Epithelial cell of proximal tubule (primary cell): ENCODE results near the gene TRIP11. TPM values are rescaled to one million over a fixed set of nuclear protein-coding genes. Genes with fewer than 3 reads are reported as not detected.

Source experiments
- DNase-seq: peaks from one replicate; pipeline ENCODE4 v3.0.0-alpha.2; 2011; ENCODE audit warnings: low read depth
- H3K4me3 ChIP-seq: 2 replicates; pipeline ENCODE4 v1.5.1; 2011; ENCODE audit warnings: low read depth, mild to moderate bottlenecking, low read length
- total RNA-seq: library from RNA; depleted of rRNA; stranded (reverse); fragments of >200 nt; gene quantifications from 2 replicates; pipeline ENCODE4 v1.2.3, GENCODE V29; 2015
- TF ChIP-seq, protein P1 (sequence below): conservative IDR thresholded peaks from 2 replicates; pipeline ENCODE4 v1.5.1; 2012; ENCODE audit warnings: low read depth, mild to moderate bottlenecking, low read length

Gene TRIP11
- total RNA-seq, 1 donor from 2014 or later, result 12.0 TPM

DNA sequence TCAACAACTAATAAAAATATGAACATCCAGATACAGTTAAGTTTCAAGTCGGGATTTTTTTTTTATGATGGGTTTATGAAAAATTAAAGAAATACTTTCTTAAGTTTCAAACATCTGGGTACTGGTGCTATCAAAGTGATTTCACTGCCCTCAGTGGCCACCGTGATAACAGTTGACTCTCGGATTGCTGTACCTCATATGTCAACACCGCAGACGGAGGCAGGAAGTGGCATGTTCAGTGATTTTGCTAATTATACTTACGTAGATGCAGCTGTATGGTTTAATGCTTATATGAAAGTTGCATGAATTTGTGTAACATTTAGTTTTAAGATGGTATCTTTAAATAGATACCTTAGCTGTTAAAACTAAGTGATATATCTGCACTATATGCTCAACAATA lies 71.6 kb downstream of the TRIP11 start:
- DNase-seq, result no peak
- TF ChIP-seq, protein P1, sequence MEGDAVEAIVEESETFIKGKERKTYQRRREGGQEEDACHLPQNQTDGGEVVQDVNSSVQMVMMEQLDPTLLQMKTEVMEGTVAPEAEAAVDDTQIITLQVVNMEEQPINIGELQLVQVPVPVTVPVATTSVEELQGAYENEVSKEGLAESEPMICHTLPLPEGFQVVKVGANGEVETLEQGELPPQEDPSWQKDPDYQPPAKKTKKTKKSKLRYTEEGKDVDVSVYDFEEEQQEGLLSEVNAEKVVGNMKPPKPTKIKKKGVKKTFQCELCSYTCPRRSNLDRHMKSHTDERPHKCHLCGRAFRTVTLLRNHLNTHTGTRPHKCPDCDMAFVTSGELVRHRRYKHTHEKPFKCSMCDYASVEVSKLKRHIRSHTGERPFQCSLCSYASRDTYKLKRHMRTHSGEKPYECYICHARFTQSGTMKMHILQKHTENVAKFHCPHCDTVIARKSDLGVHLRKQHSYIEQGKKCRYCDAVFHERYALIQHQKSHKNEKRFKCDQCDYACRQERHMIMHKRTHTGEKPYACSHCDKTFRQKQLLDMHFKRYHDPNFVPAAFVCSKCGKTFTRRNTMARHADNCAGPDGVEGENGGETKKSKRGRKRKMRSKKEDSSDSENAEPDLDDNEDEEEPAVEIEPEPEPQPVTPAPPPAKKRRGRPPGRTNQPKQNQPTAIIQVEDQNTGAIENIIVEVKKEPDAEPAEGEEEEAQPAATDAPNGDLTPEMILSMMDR, result no peak
- H3K4me3 ChIP-seq, result no peak overlapping the region

DNA sequence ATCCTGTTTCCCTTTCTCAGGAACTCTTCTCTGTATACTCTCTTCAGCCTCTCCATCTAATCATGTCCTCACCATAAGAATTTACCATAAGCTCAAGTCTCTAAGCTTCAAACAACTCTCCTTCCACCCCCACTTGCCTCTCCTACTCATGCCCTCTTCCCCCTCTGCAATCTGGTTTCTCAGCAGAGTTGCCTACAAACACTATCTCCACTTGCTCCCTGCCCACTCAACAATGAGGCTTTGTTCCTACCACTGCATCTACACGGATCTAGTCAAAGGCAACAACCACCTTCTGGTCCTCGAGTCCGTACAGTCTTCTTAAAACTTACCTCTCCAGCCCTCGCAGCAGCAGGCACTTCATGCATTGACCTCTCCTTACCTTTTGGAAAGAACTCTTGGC lies 75.1 kb downstream of the TRIP11 start:
- TF ChIP-seq, protein P1, result no peak
- no peak overlapping the region for H3K4me3 ChIP-seq

DNA sequence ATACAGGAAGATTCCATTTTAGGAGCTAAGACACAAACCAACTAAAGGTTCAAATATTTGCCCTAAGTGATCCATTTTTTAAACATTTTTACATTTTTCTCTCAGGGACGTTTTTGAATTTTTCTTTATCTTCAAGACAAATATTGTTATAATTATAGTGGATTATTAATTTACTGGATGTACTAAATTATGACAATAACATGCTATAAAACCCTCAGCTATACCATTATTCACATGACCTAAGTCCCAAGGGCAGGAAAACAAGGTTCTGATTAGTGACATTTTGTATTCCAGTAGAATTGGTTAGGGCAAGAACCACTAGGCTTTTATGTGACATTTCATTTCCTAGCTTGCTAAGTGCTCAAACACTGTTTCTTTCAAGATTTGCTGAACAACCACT lies 75.8 kb downstream of the TRIP11 start:
- DNase-seq, result no peak
- no peak overlapping the region for H3K4me3 ChIP-seq
- TF ChIP-seq, protein P1, result no peak

More for the DNA sequence above, 75.1 kb downstream of the TRIP11 start:
- DNase-seq, result no peak

DNA sequence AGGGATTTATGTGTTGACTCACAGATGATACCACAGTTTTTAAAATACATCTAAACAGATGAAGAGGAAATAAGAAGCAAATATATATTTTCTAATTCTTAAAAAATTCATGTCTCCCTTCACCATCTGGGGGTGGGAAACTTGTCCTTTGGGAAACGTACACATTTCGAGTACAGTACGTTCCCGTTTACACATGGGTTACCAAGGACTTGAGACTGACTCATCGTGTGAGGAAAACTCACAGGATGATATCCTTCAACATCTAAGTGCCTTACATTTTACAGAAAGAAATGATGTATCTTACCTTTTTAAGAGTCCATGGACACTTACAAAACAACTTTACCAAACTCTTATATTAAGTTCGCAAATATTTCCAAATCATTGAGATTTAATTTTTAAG lies 76.4 kb downstream of the TRIP11 start:
- no peak overlapping the region for H3K4me3 ChIP-seq
- no peak for DNase-seq
- TF ChIP-seq, protein P1, result no peak

DNA sequence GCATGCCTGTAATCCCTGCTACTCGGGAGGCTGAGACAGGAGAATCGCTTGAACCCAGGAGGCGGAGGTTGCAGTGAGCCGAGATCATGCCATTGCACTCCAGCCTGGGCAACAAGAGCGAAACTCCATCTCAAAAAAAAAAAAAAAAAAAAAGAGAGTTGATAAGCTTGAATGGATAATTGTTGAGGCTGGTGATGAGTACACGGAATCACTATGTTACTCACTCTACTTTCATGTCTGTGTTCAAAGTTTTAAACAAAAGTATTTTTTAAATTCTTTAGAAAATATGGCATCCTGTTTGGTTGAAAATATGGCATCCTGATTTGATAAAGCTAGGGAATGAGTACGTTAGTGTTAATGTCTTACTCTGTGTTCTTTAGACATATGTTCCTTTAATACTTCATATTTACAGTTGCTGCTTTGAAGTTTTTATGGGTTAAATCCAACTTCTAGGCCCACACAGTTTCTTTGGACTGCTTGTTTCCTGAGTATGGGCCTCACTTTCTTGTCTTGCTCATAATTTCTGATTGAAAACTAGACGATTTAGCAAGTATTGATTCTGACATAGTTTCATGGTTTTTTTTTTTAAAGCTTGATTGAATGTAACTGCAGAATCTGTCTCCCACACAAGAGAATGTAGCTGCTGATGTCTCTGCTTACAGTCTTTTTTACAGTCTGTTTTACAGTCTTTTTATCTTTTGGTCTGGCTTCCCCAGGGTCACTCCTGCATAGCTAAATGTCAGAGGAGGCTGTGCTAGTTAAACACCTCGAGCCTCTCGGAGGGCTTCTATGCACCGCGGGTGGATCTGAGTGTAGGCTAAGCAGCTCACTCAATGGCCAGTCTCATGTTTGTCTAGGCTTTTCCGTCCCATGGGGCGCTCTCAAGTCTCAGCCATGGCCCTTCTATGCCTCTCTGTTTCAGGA lies 78.3 kb downstream of the TRIP11 start:
- TF ChIP-seq, protein P1, result no peak
- no peak overlapping the region for H3K4me3 ChIP-seq
- no peak for DNase-seq

DNA sequence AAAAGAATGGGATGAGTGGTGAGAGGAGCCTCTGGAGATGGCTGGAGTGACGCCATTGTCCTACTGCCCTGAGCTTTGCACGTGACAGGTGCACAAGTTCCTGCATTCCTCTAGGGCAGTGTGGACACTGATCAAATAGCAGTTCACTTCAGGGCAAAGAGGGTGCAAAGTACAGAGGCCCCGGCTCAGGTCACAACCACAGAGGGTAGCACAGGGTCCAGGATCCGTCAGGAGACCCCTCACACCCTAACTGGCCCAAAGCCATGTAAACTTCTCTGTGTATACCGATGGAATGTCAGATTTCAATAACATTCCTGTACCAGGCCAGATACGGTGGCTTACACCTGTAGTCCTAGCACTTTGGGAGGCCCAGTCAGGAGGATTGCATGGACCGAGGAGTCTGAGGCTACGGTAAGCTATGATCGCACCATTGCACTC lies 82.0 kb downstream of the TRIP11 start:
- no peak for DNase-seq
- no peak overlapping the region for H3K4me3 ChIP-seq
- TF ChIP-seq, protein P1, result no peak

DNA sequence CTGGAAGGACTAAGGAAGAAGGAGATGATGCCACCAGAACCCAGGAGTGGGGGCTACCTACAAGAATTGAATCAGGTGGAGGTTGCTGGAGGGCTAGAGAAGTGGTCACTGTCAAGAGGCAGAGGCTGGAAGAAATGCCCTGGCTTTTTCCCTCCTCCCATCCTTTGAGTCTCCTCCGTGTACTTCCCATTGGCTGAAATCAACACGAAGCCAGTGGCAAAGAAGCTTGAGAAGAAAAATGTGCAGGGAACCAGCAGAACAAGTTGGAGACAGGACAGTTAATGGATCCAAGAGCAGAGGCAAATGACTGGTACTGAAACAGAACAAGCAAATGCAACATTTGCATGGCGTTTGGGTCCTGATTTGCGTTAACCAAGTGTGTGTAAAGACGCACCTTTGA lies 83.2 kb downstream of the TRIP11 start:
- DNase-seq, result no peak
- TF ChIP-seq, protein P1, result no peak

More for the DNA sequence above, 83.2 kb downstream of the TRIP11 start:
- no peak overlapping the region for H3K4me3 ChIP-seq
